HG03039 (cell line): ENCODE measurements around the gene CCDC70.

Experiments used
- ATAC-seq: cut with Tn5 transposase; IDR thresholded peaks from one replicate; pipeline ENCODE4 v1.9.1; 2021; ENCODE audit warnings: mild to moderate bottlenecking, moderate library complexity; ENCODE audit not compliant: unreplicated experiment

CCDC70 gene

DNA sequence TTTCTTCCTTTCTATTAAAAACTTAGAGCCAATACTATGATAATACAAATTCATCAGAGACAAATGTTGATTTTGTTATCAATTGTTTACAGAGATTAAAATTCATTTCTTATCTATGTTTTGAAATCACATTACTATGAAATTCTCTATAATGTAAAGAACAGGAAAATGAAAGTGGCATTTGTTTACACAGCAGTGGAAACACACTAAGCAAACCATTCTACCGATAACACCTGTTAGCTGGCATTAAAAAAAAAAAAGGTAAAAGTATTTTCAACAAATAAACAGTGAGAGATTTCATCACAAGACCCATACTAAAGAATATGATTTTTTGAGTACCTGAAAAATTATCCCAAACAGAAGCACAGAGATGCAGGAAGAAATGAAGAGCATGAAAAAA lies 4.8 kb upstream of the CCDC70 start:
- no peak for ATAC-seq

DNA sequence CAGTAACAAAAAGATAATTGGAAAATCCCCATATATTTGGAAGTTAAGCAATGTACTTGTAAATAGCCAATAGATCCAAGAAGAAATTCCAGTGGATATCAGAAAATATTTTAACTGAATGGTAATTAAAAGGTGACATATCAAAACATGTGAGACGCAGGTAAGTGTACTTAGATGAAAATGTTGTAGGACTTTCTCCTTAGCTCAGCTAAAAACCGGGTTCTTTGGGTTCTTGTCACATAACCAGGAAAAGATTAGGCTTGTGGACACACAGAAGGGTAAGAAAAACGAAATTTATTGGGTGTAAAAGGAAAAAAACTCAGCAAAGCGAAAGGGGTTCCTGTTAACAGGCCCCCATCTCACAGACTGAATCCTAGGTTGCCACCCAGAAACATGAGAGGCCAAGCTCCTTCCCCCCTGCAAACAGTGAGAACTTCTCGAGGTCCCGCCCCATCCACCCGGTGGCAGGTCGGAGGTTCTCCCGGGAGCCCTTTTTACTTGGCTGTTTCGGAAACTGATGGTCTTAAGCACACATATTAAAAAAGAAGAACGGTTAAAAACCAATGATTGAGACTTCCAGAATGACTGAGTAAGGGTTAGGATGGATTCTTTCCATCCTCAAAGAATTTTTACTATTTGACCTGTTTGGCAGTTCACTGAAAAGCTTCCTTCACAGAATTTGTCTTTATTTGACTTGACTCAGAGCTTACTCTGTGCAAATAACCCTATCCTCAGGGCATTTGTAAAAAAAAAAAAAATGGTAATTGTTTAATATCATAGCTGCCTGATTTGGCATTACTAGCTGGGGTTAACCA lies 3.1 kb upstream of the CCDC70 start:
- no peak for ATAC-seq

- ATAC-seq = no peak
Measured at GRCh38 chr13:51862957-51863356, 1.2 kb downstream of the CCDC70 start.

- no peak for ATAC-seq
Measured at GRCh38 chr13:51865838-51866237, 4.1 kb downstream of the CCDC70 start.

GRCh38 chr13:51867062-51867461 lies 5.3 kb downstream of the CCDC70 start:
- ATAC-seq = no peak

GRCh38 chr13:51869916-51870315 lies 8.1 kb downstream of the CCDC70 start:
- no peak for ATAC-seq

DNA sequence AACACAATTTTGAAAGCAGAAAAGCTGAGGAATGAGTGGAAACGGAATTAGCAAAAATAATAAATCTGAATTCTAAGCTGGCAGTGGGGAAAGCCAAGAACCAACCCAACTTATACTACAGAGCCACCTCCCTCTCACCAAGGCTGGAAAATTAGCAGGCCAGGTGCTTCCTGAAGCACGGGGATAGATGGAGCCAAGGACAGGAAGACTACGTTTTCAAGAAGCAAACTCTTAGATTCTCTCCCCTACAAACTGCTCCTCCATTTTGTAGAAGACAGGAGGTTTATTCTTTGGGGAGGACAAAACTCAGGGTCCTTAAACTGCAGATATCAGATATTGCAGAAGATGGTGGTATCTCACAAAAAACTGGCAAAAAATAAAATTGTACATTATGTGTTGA lies 8.8 kb downstream of the CCDC70 start:
- no peak for ATAC-seq

GRCh38 chr13:51873117-51873798 lies 11.5 kb downstream of the CCDC70 start:
- no peak for ATAC-seq

GRCh38 chr13:51873837-51874236 lies 12.1 kb downstream of the CCDC70 start:
- no peak for ATAC-seq

- no peak for ATAC-seq
Measured at GRCh38 chr13:51874651-51875050, 12.9 kb downstream of the CCDC70 start.

DNA sequence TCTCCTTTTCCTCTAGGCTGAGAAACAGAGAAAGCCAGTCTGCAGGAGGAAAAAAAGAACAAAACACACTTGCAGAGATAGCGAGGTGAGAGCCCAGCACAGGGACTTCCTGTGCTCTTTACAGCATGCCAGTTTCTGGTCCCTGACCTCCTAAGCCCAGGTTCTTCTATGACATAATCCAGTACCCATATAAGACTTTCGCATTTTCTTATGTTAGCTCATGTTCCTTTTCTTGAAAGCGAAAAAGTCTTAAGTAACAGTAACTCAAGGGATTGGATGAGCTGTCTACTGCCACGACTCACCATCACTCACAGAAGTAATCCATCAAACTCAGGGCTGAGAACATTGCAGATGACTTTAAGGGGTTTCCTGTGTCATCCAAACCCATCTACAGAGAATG lies 17.4 kb downstream of the CCDC70 start:
- ATAC-seq = no peak

- ATAC-seq = no peak
Measured at GRCh38 chr13:51881296-51881695, 19.5 kb downstream of the CCDC70 start.

DNA sequence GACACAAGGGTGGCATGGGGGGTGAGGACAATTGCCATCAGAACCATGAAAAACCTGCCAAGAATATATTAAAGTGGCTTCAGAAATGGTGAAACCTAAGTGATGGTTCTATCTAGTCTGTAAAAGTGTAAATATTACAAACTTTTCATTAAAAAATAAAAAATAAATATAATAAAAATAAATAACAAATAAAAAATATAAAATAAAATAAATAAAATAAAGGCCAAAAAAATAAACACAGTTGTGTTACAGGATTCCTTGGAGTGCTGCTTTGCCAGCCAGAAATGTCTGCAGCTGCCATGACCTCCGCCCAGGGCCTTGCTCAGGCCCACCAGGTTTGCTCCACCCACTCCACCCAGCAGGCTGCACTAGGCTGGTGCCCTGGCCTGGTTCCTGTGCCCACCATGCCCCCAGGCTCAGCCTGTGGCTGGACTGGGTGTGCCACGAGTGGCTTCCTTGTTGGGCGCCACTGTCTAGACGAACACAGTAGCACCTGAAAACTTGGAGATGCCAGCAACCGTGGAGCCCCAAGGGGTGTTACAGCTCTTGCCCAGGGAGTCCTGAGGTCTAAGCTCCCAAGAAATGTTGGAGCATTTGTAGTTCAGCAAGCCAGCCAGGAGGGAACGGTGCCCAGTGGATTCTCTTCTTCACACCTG lies 20.9 kb downstream of the CCDC70 start:
- ATAC-seq = no peak

DNA sequence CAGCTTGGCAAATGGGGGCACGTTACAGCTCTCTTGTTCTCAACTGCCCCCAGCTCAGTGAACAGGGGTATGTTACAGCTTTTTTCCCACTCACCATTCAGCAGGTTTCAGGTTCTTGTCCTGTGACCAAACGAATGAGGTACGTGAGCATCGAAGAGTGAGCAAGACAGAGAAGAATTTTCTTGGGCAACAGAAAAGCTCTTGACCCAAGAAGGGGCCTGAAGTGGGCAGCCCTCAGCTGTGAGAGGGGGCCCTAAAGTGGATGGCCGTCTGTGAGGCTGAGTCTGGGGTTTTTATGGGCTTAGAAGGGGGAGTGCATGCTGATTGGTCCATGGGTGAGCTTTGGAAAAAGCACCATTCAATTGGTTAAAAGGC lies 21.4 kb downstream of the CCDC70 start:
- no peak for ATAC-seq

DNA sequence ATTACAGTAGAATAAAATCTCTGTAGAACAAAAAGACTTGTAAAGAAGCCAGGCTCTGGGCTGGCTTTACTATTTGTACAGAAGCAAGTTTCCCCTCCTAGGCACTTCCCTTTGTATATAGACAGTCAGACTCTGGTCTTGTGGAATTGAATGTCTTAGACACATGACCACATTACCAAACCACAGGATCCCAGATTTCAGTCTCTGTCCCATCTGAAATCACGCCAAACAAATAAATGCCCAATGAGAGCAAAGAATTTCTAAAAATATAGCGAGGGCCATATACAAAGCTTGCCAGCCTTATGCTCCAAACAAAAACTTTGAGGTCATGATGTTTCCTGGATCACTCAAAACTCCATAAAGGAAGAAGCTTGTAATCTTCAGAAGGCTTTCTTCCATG lies 23.9 kb downstream of the CCDC70 start:
- no peak for ATAC-seq

GRCh38 chr13:51887468-51887867 lies 25.7 kb downstream of the CCDC70 start:
- ATAC-seq = no peak

DNA sequence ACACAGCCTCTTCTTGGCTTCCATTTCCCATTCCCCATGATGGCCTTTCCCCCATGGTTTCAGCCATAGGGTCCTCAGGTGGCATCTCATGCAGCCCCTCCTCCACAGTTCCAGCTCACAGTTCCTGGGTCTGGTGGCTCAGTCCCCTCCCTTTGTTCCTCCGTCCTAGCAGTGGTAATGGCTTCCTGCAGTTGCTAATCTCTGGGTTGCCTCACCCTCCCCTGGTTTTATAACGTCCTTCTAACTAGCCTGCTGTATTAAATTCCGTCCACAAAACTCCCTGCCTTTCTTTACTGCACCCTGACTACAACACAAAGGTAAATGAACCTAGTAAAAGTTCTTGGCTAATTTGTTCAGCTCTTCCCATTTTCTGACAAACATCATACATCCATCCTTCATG lies 30.9 kb downstream of the CCDC70 start:
- ATAC-seq = no peak

DNA sequence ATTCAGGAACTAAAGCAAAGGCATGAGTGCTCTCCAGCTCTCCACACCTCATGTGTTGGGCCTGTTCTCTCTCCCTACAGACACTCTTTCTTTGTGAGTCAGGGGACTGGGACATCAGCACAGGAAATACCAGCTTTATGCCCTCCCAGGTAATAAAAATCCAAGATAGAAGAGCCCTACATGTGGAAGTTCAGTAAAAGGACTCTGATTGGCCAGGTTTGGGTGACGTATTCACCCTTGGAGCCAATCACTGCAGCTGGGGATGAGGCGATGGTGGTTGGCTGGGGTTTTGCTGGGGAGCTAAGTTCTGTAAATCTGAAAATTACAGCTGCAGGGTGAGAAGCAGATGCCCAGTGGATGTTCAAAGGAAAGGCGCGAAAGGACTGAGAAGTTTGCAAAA lies 32.5 kb downstream of the CCDC70 start:
- ATAC-seq = no peak

DNA sequence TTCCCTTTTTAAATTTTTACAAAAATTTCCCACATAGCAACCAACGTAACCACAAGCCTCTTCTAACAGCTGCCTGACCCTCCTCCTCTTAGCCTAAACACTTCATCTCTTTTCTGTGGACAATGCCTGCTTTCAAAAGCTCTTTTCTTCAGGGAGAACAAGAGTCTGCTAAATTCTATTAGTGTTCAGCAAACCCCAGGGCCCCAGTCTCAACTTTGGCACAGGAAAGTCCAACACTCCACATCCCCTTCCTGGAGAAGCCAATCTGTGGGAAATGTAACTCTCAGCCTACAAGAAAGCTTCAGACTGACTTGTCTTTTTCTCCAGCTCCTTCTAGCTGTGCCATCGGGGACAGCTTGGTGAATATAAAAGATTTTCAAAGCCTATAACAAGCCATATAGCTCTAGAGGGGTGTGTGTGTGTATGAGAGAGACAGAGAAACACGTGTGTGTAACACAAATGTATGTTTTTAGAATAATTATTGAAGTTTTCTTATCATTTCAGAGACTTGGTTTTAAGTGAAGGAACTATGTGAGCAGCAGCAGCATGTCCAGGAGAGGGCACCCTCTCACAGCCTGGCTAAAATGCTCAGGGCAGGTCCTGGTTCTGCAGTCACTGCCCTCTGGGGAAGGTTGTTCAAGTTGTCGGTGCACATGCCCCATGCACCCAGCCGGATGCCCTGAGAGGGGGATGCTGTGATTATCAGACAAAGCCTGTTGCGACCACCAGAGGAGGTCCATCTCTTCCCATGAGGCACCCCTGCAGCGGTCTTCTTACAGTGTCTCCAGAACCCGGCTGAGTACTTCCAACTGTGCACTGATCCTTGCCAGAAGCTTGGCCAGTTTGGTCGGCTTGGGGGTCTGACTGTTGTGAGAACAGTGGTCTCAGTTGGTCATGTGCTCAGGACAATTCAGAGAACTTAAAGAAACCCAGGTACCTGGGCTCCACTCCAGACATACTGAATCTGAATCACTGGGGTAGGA lies 34.4 kb downstream of the CCDC70 start:
- peak; percentile 61 for ATAC-seq

- no peak for ATAC-seq
Measured at GRCh38 chr13:51900471-51900870, 38.7 kb downstream of the CCDC70 start.

- ATAC-seq = no peak
Measured at GRCh38 chr13:51902776-51903175, 41.0 kb downstream of the CCDC70 start.
